ENCODE results near the gene FGD6.

Gene FGD6

DNA sequence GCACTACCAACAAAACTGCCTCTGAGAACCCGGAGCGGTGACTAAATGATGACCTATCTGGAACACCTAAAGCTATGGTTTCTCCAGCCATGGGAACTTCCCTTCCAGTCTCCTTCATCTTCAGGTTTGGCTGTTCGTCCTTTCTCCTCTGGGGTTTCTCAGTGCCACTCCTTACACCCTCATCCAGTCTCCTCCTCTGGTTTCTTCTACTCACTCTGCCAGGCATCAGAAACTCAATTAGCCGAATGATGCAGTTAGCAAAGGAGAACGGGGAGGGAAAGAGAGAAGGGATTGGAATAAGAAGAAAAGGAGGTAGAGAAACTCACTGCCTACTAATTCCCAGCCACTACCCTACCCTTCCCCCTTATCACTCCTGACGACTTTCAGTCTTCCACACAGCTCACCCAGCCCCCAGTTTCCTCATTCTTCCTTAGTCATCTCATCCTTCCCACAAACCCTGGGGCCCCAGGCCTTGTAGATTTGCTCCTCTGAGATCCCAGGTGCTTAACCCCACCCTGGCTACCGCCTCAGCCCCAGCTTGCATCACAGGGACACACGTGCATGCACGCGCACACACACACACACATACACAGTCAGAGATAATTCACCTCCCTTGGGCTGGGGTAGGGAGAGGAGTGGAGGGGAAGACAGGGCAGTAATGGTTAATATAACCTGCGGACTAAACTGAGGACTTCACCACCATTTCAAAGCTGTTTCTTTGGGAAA is 13.0 kb downstream of the FGD6 start:
- WGBS (ENCODE audit: extremely low coverage, insufficient coverage, insufficient read length): no CpG with 5 or more reads among the region's 11 CpGs
- peak overlapping the region; percentile 96 for H3K27ac ChIP-seq (ENCODE audit: low read depth, low read length)
- no peaks in the 10 kb centered on the region for H3K9me3 ChIP-seq (ENCODE audit: insufficient read depth, low read depth, low read length)
- H2BK120ac ChIP-seq (ENCODE audit: insufficient read depth, low read length, poor library complexity): peak overlapping the region; percentile 93
- peak overlapping the region; percentile 71 for H4K8ac ChIP-seq (ENCODE audit: low read depth, low read length)
- peaks cover 3 to 14% of the 10 kb centered on the region in 2 experiments for H3K36me3 ChIP-seq (ENCODE audit: control insufficient read depth in 1 of 2, insufficient read depth in 2 of 2, low read length in 2 of 2)
- no peak overlapping the region for H3K23ac ChIP-seq (ENCODE audit: low read length)
- H3K18ac ChIP-seq (ENCODE audit: low read length): peak overlapping the region; percentile 88
- peak; percentile 90 to 96 for DNase-seq
- H2BK12ac ChIP-seq (ENCODE audit: low read length): peak overlapping the region; percentile 96
- H2BK5ac ChIP-seq (ENCODE audit: low read depth, low read length, poor library complexity): peak overlapping the region; percentile 96
- H4K12ac ChIP-seq (ENCODE audit: low read depth, low read length): peak overlapping the region; percentile 59
- no peak overlapping the region for H3K4me3 ChIP-seq (ENCODE audit: low read depth, low read length)
- peak overlapping the region; percentile 95 for H4K91ac ChIP-seq (ENCODE audit: low read depth, low read length)
- H2AK5ac ChIP-seq (ENCODE audit: low read length): peak overlapping the region; percentile 93
- peak overlapping the region; percentile 43 for H2AFZ ChIP-seq (ENCODE audit: insufficient read depth, low read length, poor library complexity)
- H3K14ac ChIP-seq (ENCODE audit: low read length): peak overlapping the region; percentile 93
- H3K79me1 ChIP-seq (ENCODE audit: low read length): peaks cover 25% of the 10 kb centered on the region
- H3K27me3 ChIP-seq (ENCODE audit: insufficient read depth, low read length): no peaks in the 10 kb centered on the region
- H3K79me2 ChIP-seq (ENCODE audit: control insufficient read depth, insufficient read depth, low read length, poor library complexity): peaks cover 8% of the 10 kb centered on the region
- H3K4me1 ChIP-seq (ENCODE audit: control insufficient read depth in 1 of 2, insufficient read depth in 2 of 2, low read length in 2 of 2): peaks cover 18 to 27% of the 10 kb centered on the region in 2 experiments
- peak overlapping the region; percentile 90 for H3K4ac ChIP-seq (ENCODE audit: low read depth, low read length)
- H3K9ac ChIP-seq (ENCODE audit: low read length): no peak overlapping the region
- H3K4me2 ChIP-seq (ENCODE audit: low read length): peak overlapping the region; percentile 55

DNA sequence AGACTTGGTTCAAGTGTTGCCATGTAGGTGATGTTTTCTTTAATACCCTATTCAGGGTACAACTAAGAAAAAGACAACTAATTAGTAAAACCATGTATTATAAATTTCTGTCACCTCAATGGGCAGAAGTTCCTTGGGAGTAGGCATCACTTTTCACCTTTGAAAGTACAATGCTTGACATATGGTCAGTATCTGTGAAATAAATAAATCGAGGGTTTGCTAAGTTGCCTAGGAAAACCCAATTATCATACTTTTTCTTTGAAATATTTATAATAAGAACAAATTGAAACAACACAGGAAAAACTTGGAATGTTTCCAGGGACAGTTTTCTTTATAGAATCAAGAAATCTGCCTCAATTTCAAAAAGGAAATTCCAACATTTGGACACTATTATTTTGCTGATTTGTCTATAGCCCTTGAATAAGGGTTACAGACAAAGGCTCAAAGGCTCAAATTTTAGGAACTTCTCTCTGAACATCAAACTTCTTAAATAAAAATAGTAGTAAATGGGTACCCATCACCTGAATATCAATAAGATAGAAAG is 13.7 kb downstream of the FGD6 start:
- H4K8ac ChIP-seq (ENCODE audit: low read depth, low read length): no peak overlapping the region
- no peak overlapping the region for H3K4me3 ChIP-seq (ENCODE audit: low read depth, low read length)
- DNase-seq: no peak
- peak overlapping the region; percentile 96 for H3K27ac ChIP-seq (ENCODE audit: low read depth, low read length)
- no peak overlapping the region for H2AFZ ChIP-seq (ENCODE audit: insufficient read depth, low read length, poor library complexity)
- no peaks in the 10 kb centered on the region for H3K9me3 ChIP-seq (ENCODE audit: insufficient read depth, low read depth, low read length)
- no peak overlapping the region for H4K12ac ChIP-seq (ENCODE audit: low read depth, low read length)
- H4K91ac ChIP-seq (ENCODE audit: low read depth, low read length): no peak overlapping the region
- no peaks in the 10 kb centered on the region for H3K27me3 ChIP-seq (ENCODE audit: insufficient read depth, low read length)
- no peak overlapping the region for H3K23ac ChIP-seq (ENCODE audit: low read length)
- no peak overlapping the region for H3K4me2 ChIP-seq (ENCODE audit: low read length)
- peaks cover 3 to 7% of the 10 kb centered on the region in 2 experiments for H3K36me3 ChIP-seq (ENCODE audit: control insufficient read depth in 1 of 2, insufficient read depth in 2 of 2, low read length in 2 of 2)
- WGBS (ENCODE audit: extremely low coverage, insufficient coverage, insufficient read length): no CpG with 5 or more reads among the region's 1 CpG
- no peak overlapping the region for H3K9ac ChIP-seq (ENCODE audit: low read length)
- H2AK5ac ChIP-seq (ENCODE audit: low read length): no peak overlapping the region
- H3K4ac ChIP-seq (ENCODE audit: low read depth, low read length): no peak overlapping the region
- H3K18ac ChIP-seq (ENCODE audit: low read length): no peak overlapping the region
- peaks cover 25% of the 10 kb centered on the region for H3K79me1 ChIP-seq (ENCODE audit: low read length)
- H2BK120ac ChIP-seq (ENCODE audit: insufficient read depth, low read length, poor library complexity): no peak overlapping the region
- H2BK12ac ChIP-seq (ENCODE audit: low read length): no peak overlapping the region
- no peak overlapping the region for H2BK5ac ChIP-seq (ENCODE audit: low read depth, low read length, poor library complexity)
- no peak overlapping the region for H3K14ac ChIP-seq (ENCODE audit: low read length)
- H3K4me1 ChIP-seq (ENCODE audit: control insufficient read depth in 1 of 2, insufficient read depth in 2 of 2, low read length in 2 of 2): peaks cover 13 to 22% of the 10 kb centered on the region in 2 experiments
- H3K79me2 ChIP-seq (ENCODE audit: control insufficient read depth, insufficient read depth, low read length, poor library complexity): peaks cover 8% of the 10 kb centered on the region

DNA sequence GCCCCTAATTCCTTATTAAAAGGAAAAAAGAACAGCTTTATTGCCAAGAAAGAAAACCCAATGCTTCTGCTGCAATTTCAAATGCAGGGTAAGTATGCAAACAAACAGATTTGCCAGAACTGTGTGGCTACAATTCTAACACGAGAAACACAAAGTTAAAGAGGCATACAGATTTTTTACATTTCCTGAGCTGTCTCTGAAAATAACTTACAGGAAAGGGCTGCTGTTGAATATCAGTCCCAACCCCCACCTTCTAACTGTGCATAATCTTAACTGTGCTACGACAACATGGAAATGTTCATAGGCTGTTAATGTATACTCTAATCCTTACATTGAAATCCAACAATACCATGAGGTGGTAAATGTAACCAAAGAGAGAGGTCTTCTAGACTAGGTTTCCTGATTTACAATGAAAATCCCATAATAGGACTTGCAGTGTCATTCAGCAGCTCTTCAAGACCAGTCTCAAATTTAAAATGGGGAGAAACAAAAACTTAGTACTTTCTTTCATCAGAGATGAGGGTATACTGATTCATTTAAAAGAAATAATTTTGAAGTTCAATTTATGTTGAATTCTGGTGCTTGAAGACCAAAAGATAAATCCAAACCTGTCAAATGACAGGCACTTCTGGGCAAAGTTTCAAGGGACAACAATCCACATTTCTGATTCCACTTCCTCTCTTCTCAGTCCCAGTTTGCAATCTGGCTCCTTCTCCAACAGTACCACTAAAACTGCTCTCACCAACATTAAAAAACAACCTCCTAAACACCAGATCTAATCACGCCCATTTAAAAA is 14.4 kb downstream of the FGD6 start:
- Histone ChIP-seq H4K12ac (ENCODE audit: low read depth, low read length) (no peak overlapping the region), H3K18ac (ENCODE audit: low read length) (no peak overlapping the region), H3K4ac (ENCODE audit: low read depth, low read length) (peak overlapping the region; percentile 71), H4K8ac (ENCODE audit: low read depth, low read length) (no peak overlapping the region), H3K79me1 (ENCODE audit: low read length) (peaks cover 25% of the 10 kb centered on the region), H3K4me3 (ENCODE audit: low read depth, low read length) (no peak overlapping the region), H4K91ac (ENCODE audit: low read depth, low read length) (no peak overlapping the region), H3K14ac (ENCODE audit: low read length) (no peak overlapping the region), H3K4me1 (ENCODE audit: control insufficient read depth in 1 of 2, insufficient read depth in 2 of 2, low read length in 2 of 2) (peaks cover 13 to 22% of the 10 kb centered on the region in 2 experiments), H3K23ac (ENCODE audit: low read length) (no peak overlapping the region), H3K27ac (ENCODE audit: low read depth, low read length) (peak overlapping the region; percentile 67), H3K79me2 (ENCODE audit: control insufficient read depth, insufficient read depth, low read length, poor library complexity) (peaks cover 8% of the 10 kb centered on the region), H3K4me2 (ENCODE audit: low read length) (no peak overlapping the region), H2BK120ac (ENCODE audit: insufficient read depth, low read length, poor library complexity) (no peak overlapping the region), H3K27me3 (ENCODE audit: insufficient read depth, low read length) (no peaks in the 10 kb centered on the region), H3K36me3 (ENCODE audit: control insufficient read depth in 1 of 2, insufficient read depth in 2 of 2, low read length in 2 of 2) (peaks cover 1 to 6% of the 10 kb centered on the region in 2 experiments), H2BK5ac (ENCODE audit: low read depth, low read length, poor library complexity) (no peak overlapping the region), H2BK12ac (ENCODE audit: low read length) (no peak overlapping the region), H3K9ac (ENCODE audit: low read length) (no peak overlapping the region), H2AFZ (ENCODE audit: insufficient read depth, low read length, poor library complexity) (no peak overlapping the region), H3K9me3 (ENCODE audit: insufficient read depth, low read depth, low read length) (no peaks in the 10 kb centered on the region), H2AK5ac (ENCODE audit: low read length) (no peak overlapping the region)
- no peak for DNase-seq
- WGBS (ENCODE audit: extremely low coverage, insufficient coverage, insufficient read length): 100% methylated on average over 1 of the region's 3 CpGs

- Histone ChIP-seq H3K4me1 (ENCODE audit: control insufficient read depth in 1 of 2, insufficient read depth in 2 of 2, low read length in 2 of 2) (peaks cover 13 to 22% of the 10 kb centered on the region in 2 experiments), H2AFZ (ENCODE audit: insufficient read depth, low read length, poor library complexity) (no peak overlapping the region), H3K18ac (ENCODE audit: low read length) (no peak overlapping the region), H2BK5ac (ENCODE audit: low read depth, low read length, poor library complexity) (no peak overlapping the region), H3K9ac (ENCODE audit: low read length) (no peak overlapping the region), H4K12ac (ENCODE audit: low read depth, low read length) (no peak overlapping the region), H3K4ac (ENCODE audit: low read depth, low read length) (no peak overlapping the region), H3K27ac (ENCODE audit: low read depth, low read length) (no peak overlapping the region), H3K9me3 (ENCODE audit: insufficient read depth, low read depth, low read length) (no peaks in the 10 kb centered on the region), H3K79me2 (ENCODE audit: control insufficient read depth, insufficient read depth, low read length, poor library complexity) (peaks cover 8% of the 10 kb centered on the region), H3K4me2 (ENCODE audit: low read length) (no peak overlapping the region), H3K23ac (ENCODE audit: low read length) (no peak overlapping the region), H2AK5ac (ENCODE audit: low read length) (no peak overlapping the region), H2BK12ac (ENCODE audit: low read length) (no peak overlapping the region), H3K14ac (ENCODE audit: low read length) (no peak overlapping the region), H3K27me3 (ENCODE audit: insufficient read depth, low read length) (no peaks in the 10 kb centered on the region), H3K79me1 (ENCODE audit: low read length) (peaks cover 23% of the 10 kb centered on the region), H4K8ac (ENCODE audit: low read depth, low read length) (no peak overlapping the region), H4K91ac (ENCODE audit: low read depth, low read length) (no peak overlapping the region), H2BK120ac (ENCODE audit: insufficient read depth, low read length, poor library complexity) (no peak overlapping the region), H3K4me3 (ENCODE audit: low read depth, low read length) (no peak overlapping the region), H3K36me3 (ENCODE audit: control insufficient read depth in 1 of 2, insufficient read depth in 2 of 2, low read length in 2 of 2) (no peaks in the 10 kb centered on the region)
- WGBS (ENCODE audit: extremely low coverage, insufficient coverage, insufficient read length): no CpG with 5 or more reads among the region's 4 CpGs
- DNase-seq: peak; percentile 72 to 87
Measured at GRCh38 chr12:95201056-95201670, 16.1 kb downstream of the FGD6 start.
